K562 (cell line): ENCODE measurements around the gene SH2D4B. TPM values are rescaled to one million over a fixed set of nuclear protein-coding genes. Genes with fewer than 3 reads are reported as not detected.

ENCODE experiments used
- ATAC-seq: fragments of 200-7000 bp; cut with Tn5 transposase; 3 replicates; pipeline ENCODE4 v1.9.1; 2020; ENCODE audit warnings: moderate library complexity
- BruUV-seq: library from RNA; stranded (reverse); fragments of 400-500 nt; replicated peaks from 2 replicates; lab custom pipeline; 2021; lab: Mats Ljungman, UMichigan
- CTCF ChIA-PET: fragments of 300-600 bp; formaldehyde crosslinking; extraction: SDS; loops from one replicate; lab custom pipeline; 2021; ENCODE audit warnings: low intra/inter-chr PET ratio; lab: Yijun Ruan, JAX
- POLR2A ChIA-PET: fragments of 300-600, 350-650 bp; sonication (Branson Sonifier 250); formaldehyde crosslinking; extraction: SDS; loops from one replicate; lab custom pipeline; 2021; ENCODE audit warnings: antibody characterized with exemption, inconsistent platforms; lab: Yijun Ruan, JAX
- DNase-seq, 4 experiments: peaks; one replicate each; pipeline versions ENCODE4 v3.0.0 to v3.0.0-alpha.2; 2011 to 2018; ENCODE audit warnings: low spot score in 3 of 4, mixed read lengths in 3 of 4; ENCODE audit errors: extremely low read depth in 1 of 4
- FAIRE-seq: peaks from 2 replicates; lab custom pipeline; 2011; peaks lifted over from hg19 to GRCh38; lab: Jason Lieb, UNC
- H2AFZ ChIP-seq: 2 replicates; pipeline ENCODE4 v1.6.0; 2011; ENCODE audit warnings: low read depth, low read length, control low read depth, inconsistent platforms
- H3K27ac ChIP-seq: fragments of 200-600 bp; 3 replicates; pipeline ENCODE4 v1.8.0; 2011; ENCODE audit warnings: low read depth, mild to moderate bottlenecking, control low read depth, inconsistent platforms, low read length, moderate library complexity, mixed read lengths; ENCODE audit errors: extremely low read depth
- H3K27me3 ChIP-seq, 2 experiments: fragments of 300-600 bp in 1 of 2; 2 replicates in 1 of 2; 3 replicates in 1 of 2; pipeline versions ENCODE4 v1.6.0 to v1.8.0; 2011; ENCODE audit warnings: inconsistent platforms in 2 of 2, low read length in 2 of 2, mild to moderate bottlenecking in 1 of 2, mixed read lengths in 1 of 2, moderate library complexity in 1 of 2; ENCODE audit not compliant: control insufficient read depth in 2 of 2, insufficient read depth in 2 of 2
- H3K36me3 ChIP-seq: fragments of 300-600 bp; 3 replicates; pipeline ENCODE4 v1.8.0; 2011; ENCODE audit warnings: mild to moderate bottlenecking, low read length, inconsistent platforms; ENCODE audit not compliant: control insufficient read depth, insufficient read depth
- H3K4me1 ChIP-seq, 2 experiments: fragments of 200-600 bp in 1 of 2; replicated peaks in 1 of 2; 2 replicates in 1 of 2; 3 replicates in 1 of 2; pipeline versions ENCODE4 v1.5.1 to v1.8.0; 2011; ENCODE audit warnings: inconsistent platforms in 2 of 2, low read length in 2 of 2, mild to moderate bottlenecking in 1 of 2, mixed read lengths in 1 of 2, moderate library complexity in 1 of 2; ENCODE audit not compliant: control insufficient read depth in 2 of 2, insufficient read depth in 2 of 2
- H3K4me2 ChIP-seq: 2 replicates; pipeline ENCODE4 v1.6.1; 2011; ENCODE audit warnings: low read length, control low read depth, inconsistent platforms, mixed read lengths; ENCODE audit not compliant: insufficient read depth
- H3K4me3 ChIP-seq: fragments of 200-600 bp; sonication (generic), shearing (Covaris generic); 2 replicates; pipeline ENCODE4 v1.5.1; 2016; ENCODE audit warnings: control low read depth, inconsistent platforms
- H3K79me2 ChIP-seq: fragments of 200-600 bp; 3 replicates; pipeline ENCODE4 v1.8.0; 2011; ENCODE audit warnings: low read length, inconsistent platforms; ENCODE audit not compliant: control insufficient read depth, insufficient read depth
- H3K9ac ChIP-seq, 2 experiments: 2 replicates each; pipeline versions ENCODE4 v1.6.0 to v1.6.1; 2011; ENCODE audit warnings: low read depth in 2 of 2, low read length in 2 of 2, control low read depth in 1 of 2, inconsistent platforms in 1 of 2, mild to moderate bottlenecking in 1 of 2, mixed read lengths in 1 of 2; ENCODE audit not compliant: insufficient read depth in 1 of 2
- H3K9me1 ChIP-seq: one replicate; pipeline ENCODE4 v1.6.0; 2011; ENCODE audit warnings: inconsistent platforms, mild to moderate bottlenecking, low read length, moderate library complexity; ENCODE audit not compliant: control insufficient read depth, insufficient read depth
- H3K9me3 ChIP-seq: replicated peaks from 2 replicates; pipeline ENCODE4 v1.5.1; 2011; ENCODE audit warnings: low read depth, low read length, inconsistent platforms; ENCODE audit not compliant: control insufficient read depth, insufficient read depth
- H4K20me1 ChIP-seq: replicated peaks from 2 replicates; pipeline ENCODE4 v1.6.1; 2011; ENCODE audit warnings: low read length, inconsistent platforms, mixed read lengths; ENCODE audit not compliant: control insufficient read depth, insufficient read depth
- MAZ ChIP-seq, 2 experiments: fragments of 450-650 bp in 1 of 2; sonication (generic) in 1 of 2; formaldehyde crosslinking; IDR thresholded peaks in 1 of 2; conservative IDR thresholded peaks in 1 of 2; 2 replicates each; pipeline versions ENCODE4 v1.4.0 to v1.5.0; 2020; ENCODE audit warnings: mild to moderate bottlenecking in 1 of 2, missing genetic modification reagents in 1 of 2
- SREBF1 ChIP-seq: fragments of 150-350 bp; IDR thresholded peaks from 2 replicates; pipeline ENCODE4 v1.6.1; 2014; ENCODE audit warnings: antibody characterized with exemption, low read depth, low read length, borderline replicate concordance
- TARDBP ChIP-seq: fragments of 450-650 bp; IDR thresholded peaks from 2 replicates; pipeline ENCODE4 v1.6.1; 2016
- WGBS: fragments of 100-300 bp; shearing (Covaris generic); methylation state at CpG from one replicate; pipeline ENCODE4 v1.1.6; 2016; ENCODE audit warnings: low coverage, mixed read lengths; ENCODE audit not compliant: insufficient coverage; ENCODE audit errors: missing lambda C conversion rate; 5-methylcytosine and 5-hydroxymethylcytosine counted together
- in situ Hi-C: fragments of 300-500 bp; cut with MboI; formaldehyde crosslinking; loops from 4 replicates; pipeline ENCODE4 v1.15.0; 2018; ENCODE audit warnings: inconsistent platforms, mixed read lengths
- intact Hi-C: fragments of 100-400 bp; cut with micrococcal nuclease; formaldehyde crosslinking; loops from 2 replicates; pipeline ENCODE4 v1.14.2; 2022
- polyA plus RNA-seq, 8 experiments: library from polyadenylated mRNA; depleted of rRNA in 4 of 8; stranded (reverse) in 5 of 8; unstranded in 3 of 8; fragments of >200 nt; fragmentation: Nextera tagmentation in 2 of 8; fragmentation: Illumina TruSeq in 1 of 8; extraction: Ambion mirVana in 2 of 8; extraction: Trizol in 1 of 8; gene quantifications; 2 replicates each; pipeline versions ENCODE4 v1.2.1 to v1.2.3, GENCODE V29; 2011 to 2014; ENCODE audit warnings: inconsistent platforms in 1 of 8, missing spikeins in 1 of 8
- total RNA-seq, 7 experiments: library from RNA; depleted of rRNA in 6 of 7; stranded (reverse); fragments of >200 nt in 6 of 7; fragmentation: Illumina TruSeq in 2 of 7; extraction: Trizol in 2 of 7; gene quantifications; 2 replicates each; pipeline versions ENCODE4 v1.2.1 to v1.2.3, GENCODE V29; 2011 to 2021; ENCODE audit warnings: low replicate concordance in 1 of 7
- TF ChIP-seq, protein P1 (sequence below), 2 experiments: IDR thresholded peaks in 1 of 2; conservative IDR thresholded peaks in 1 of 2; 2 replicates each; pipeline ENCODE4 v1.6.1; 2016; ENCODE audit warnings: low read depth in 2 of 2, mild to moderate bottlenecking in 1 of 2, missing compliant biosample characterization in 1 of 2, missing genetic modification characterization in 1 of 2, moderate library complexity in 1 of 2
- TF ChIP-seq, protein P2 (sequence below), 2 experiments: fragments of 450-650 bp in 1 of 2; sonication (generic) in 1 of 2; formaldehyde crosslinking in 1 of 2; IDR thresholded peaks; 2 replicates each; pipeline versions ENCODE4 v1.7.1 to v1.9.0; 2016 to 2022; ENCODE audit warnings: inconsistent platforms in 1 of 2, mild to moderate bottlenecking in 1 of 2, missing genetic modification reagents in 1 of 2
- TF ChIP-seq, protein P3 (sequence below): sonication (generic); formaldehyde crosslinking; IDR thresholded peaks from 2 replicates; pipeline ENCODE4 v1.9.0; 2022; ENCODE audit warnings: mild to moderate bottlenecking, missing genetic modification reagents

Gene SH2D4B
- total and polyA plus RNA-seq, 9 of the 15 experiments (the other 6 are each of a cell fraction or from before 2014, with no cell fraction given): 0.03 to 0.14 (median 0.04) TPM; not detected in 4

DNA sequence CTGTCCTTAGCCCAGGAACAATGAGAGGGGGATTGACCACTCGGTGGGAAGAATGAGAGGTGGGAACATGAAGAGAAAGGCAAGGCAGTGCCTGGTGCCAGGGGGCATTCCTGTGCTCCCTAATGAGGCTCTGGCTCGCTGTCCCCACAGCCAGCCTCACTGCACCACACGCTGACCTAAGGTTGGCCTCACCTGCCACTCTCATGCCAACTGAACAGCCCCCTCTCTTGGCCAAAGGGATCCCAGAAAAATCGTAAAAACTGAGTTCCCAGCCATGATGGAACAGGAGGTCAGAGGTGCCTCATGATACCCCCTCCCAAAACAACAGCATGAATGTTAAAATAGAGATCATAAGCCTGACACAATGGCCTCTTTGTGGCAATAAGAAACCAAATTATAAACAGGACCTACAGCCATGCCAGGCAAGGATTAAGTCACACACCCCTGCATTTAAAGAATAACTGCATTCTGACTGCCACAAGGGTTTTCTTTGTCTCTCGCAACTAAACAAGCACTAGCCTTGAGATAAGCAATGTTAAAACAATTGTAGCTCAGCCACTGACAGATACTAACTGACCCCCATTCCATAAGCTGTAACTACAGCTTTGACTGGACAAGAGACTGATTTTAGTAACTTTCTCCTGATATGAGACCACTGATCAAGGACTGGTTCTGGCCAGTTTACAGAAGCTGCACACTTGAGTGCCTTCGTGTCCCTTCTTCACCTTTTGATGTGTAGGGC, 149.2 kb downstream of the SH2D4B start (continued):
- TF ChIP-seq, protein P1, sequence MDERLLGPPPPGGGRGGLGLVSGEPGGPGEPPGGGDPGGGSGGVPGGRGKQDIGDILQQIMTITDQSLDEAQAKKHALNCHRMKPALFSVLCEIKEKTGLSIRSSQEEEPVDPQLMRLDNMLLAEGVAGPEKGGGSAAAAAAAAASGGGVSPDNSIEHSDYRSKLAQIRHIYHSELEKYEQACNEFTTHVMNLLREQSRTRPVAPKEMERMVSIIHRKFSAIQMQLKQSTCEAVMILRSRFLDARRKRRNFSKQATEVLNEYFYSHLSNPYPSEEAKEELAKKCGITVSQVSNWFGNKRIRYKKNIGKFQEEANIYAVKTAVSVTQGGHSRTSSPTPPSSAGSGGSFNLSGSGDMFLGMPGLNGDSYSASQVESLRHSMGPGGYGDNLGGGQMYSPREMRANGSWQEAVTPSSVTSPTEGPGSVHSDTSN (CRISPR knock-in tag; IDR thresholded peaks at IDR 0.05; ENCODE audit: low read depth): no peak
- TF ChIP-seq, protein P1 (tag; conservative IDR thresholded peaks at IDR 0.05; ENCODE audit: low read depth): no peak

DNA sequence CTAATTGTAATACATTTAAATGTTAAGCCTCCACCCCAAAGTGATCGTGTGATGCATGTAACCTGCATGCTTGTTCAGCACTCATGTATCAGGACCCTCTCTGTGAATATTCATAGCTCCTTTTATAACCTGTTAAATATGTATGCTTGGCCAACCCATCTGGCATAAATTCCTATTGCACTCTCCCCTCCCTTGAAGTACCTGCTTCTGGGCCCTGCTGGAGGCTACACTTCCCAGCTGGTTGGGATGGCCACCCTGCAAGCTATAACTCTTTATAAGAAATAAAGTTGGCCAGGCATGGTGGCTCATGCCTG, 149.7 kb downstream of the SH2D4B start:
- Histone ChIP-seq H3K27ac (no peak overlapping the region), H3K79me2 (no peaks in the 10 kb centered on the region), H3K36me3 (no peaks in the 10 kb centered on the region), H2AFZ (no peak overlapping the region), H3K4me3 (no peak overlapping the region), H3K27me3 (peaks cover 0 to 9% of the 10 kb centered on the region in 2 experiments; a peak in 3 of 5 replicates), H3K4me1 (no peaks in the 10 kb centered on the region), H3K9me1 (no peaks in the 10 kb centered on the region), H3K4me2 (no peak overlapping the region), H4K20me1 (no peaks in the 10 kb centered on the region), H3K9me3 (no peaks in the 10 kb centered on the region), H3K9ac (no peak overlapping the region)
- CTCF ChIA-PET: no interaction called here
- FAIRE-seq (no peak), DNase-seq (no peak), ATAC-seq (no peak)
- 8% methylated on average over 1 of the region's 1 CpG for WGBS
- intact Hi-C loops: no loop called here
- POLR2A ChIA-PET: interaction anchor here (0.6 kb wide), 1 partner anchor 293 kb away, joined by 3 read pairs; no protein-coding TSS in a partner anchor
- BruUV-seq: no TSS peak
- in situ Hi-C loops: no loop called here
- TF ChIP-seq SREBF1: no peak
- TF ChIP-seq, protein P2, sequence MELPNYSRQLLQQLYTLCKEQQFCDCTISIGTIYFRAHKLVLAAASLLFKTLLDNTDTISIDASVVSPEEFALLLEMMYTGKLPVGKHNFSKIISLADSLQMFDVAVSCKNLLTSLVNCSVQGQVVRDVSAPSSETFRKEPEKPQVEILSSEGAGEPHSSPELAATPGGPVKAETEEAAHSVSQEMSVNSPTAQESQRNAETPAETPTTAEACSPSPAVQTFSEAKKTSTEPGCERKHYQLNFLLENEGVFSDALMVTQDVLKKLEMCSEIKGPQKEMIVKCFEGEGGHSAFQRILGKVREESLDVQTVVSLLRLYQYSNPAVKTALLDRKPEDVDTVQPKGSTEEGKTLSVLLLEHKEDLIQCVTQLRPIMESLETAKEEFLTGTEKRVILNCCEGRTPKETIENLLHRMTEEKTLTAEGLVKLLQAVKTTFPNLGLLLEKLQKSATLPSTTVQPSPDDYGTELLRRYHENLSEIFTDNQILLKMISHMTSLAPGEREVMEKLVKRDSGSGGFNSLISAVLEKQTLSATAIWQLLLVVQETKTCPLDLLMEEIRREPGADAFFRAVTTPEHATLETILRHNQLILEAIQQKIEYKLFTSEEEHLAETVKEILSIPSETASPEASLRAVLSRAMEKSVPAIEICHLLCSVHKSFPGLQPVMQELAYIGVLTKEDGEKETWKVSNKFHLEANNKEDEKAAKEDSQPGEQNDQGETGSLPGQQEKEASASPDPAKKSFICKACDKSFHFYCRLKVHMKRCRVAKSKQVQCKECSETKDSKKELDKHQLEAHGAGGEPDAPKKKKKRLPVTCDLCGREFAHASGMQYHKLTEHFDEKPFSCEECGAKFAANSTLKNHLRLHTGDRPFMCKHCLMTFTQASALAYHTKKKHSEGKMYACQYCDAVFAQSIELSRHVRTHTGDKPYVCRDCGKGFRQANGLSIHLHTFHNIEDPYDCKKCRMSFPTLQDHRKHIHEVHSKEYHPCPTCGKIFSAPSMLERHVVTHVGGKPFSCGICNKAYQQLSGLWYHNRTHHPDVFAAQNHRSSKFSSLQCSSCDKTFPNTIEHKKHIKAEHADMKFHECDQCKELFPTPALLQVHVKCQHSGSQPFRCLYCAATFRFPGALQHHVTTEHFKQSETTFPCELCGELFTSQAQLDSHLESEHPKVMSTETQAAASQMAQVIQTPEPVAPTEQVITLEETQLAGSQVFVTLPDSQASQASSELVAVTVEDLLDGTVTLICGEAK (IDR thresholded peaks at IDR 0.05): no peak
- TF ChIP-seq, protein P2 (CRISPR knock-in tag; IDR thresholded peaks at IDR 0.05): no peak
- no peak for TF ChIP-seq TARDBP
- TF ChIP-seq MAZ (CRISPR knock-in tag; conservative IDR thresholded peaks at IDR 0.05 in 1 of 2, IDR thresholded peaks at IDR 0.05 in 1 of 2): no peak
- TF ChIP-seq, protein P3, sequence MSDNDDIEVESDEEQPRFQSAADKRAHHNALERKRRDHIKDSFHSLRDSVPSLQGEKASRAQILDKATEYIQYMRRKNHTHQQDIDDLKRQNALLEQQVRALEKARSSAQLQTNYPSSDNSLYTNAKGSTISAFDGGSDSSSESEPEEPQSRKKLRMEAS (CRISPR knock-in tag): no peak
